IPS-20b (cell line): ENCODE measurements around the gene ADAMTS2.

Experiments
- H3K27ac ChIP-seq: one replicate; pipeline ENCODE4 v1.5.1; 2013; ENCODE audit warnings: low read length
- H3K27me3 ChIP-seq: 2 replicates; pipeline ENCODE4 v1.6.1; 2013; ENCODE audit warnings: mild to moderate bottlenecking, low read length, inconsistent platforms; ENCODE audit not compliant: insufficient read depth
- H3K36me3 ChIP-seq: 2 replicates; pipeline ENCODE4 v1.6.1; 2013; ENCODE audit warnings: low read depth, mild to moderate bottlenecking, inconsistent platforms, low read length, moderate library complexity; ENCODE audit not compliant: insufficient read depth
- H3K4me1 ChIP-seq: 2 replicates; pipeline ENCODE4 v1.6.1; 2013; ENCODE audit warnings: mild to moderate bottlenecking, control low read depth, inconsistent platforms, low read length, moderate library complexity; ENCODE audit not compliant: insufficient read depth
- H3K4me3 ChIP-seq: 2 replicates; pipeline ENCODE4 v1.5.1; 2013; ENCODE audit warnings: mild to moderate bottlenecking, low read length, inconsistent platforms
- H3K9ac ChIP-seq: 2 replicates; pipeline ENCODE4 v1.6.1; 2013; ENCODE audit warnings: low read depth, mild to moderate bottlenecking, inconsistent platforms, low read length, moderate library complexity
- H3K9me3 ChIP-seq: 2 replicates; pipeline ENCODE4 v1.6.1; 2013; ENCODE audit warnings: mild to moderate bottlenecking, low read depth, low read length, inconsistent platforms; ENCODE audit not compliant: insufficient read depth

Gene ADAMTS2

DNA sequence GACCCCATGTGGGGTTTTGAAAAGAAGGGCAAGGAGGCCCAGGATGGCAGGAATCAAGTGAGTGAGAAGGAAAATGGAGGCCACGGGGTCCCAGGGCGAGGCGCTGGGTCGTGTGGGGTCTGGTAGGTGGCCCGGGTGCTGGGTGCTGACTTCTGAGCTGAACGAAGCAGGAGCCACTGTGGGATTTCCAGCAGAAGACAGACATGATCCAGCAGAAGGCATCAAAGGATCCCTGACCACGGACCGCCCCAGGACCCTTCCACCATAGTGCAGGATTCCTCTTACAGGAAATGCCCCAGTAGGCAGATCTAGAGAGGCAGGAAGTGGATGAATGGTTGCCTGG, 106.7 kb downstream of the ADAMTS2 start:
- Histone ChIP-seq H3K27me3 (no peaks in the 10 kb centered on the region), H3K9me3 (no peaks in the 10 kb centered on the region), H3K27ac (no peak overlapping the region), H3K4me3 (no peak overlapping the region), H3K9ac (no peak overlapping the region), H3K4me1 (peaks cover 10% of the 10 kb centered on the region), H3K36me3 (no peaks in the 10 kb centered on the region)

DNA sequence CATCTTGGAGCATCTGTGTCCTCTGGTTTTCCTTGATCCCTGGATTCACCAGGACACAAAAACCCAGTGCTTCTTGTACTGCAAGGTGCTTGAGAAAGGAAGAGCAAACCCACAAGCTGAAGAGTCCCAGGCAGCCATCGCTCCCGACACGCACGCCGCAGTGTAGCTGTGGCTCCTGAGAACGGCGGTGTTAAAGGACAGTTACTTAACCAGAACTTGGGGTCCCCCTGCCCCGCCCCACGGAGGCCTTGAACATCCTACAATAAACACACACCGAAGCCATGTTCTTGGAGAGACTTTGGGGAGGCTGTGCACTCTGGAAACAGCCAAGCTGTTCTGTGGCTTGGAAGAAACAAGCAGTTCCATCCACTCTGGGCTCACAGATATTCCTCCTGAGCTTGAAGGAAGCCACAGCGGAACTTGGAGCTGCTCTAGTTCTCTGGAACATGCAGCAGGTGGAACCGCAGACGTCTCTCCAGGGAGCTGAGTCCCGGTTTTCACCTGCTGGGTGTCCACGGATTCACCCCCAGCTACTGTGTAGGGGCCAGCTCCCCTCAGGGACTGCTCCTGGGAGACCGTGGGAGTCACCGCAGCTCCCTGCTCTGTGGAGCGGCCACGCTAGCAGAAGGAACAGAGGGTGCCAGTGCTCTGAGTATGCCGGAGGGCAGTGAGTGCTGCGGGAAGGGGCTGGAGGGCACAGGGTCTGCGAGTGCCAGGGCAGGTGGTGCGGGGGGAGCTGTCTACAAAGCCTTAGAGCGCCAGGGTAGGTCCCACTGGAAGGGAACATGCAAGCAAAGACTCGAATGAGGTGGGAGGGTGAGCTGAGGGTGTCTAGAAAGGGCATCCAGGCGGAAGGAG, 107.3 kb downstream of the ADAMTS2 start:
- Histone ChIP-seq H3K4me3 (no peak overlapping the region), H3K27me3 (no peaks in the 10 kb centered on the region), H3K4me1 (peaks cover 4% of the 10 kb centered on the region), H3K36me3 (no peaks in the 10 kb centered on the region), H3K9ac (no peak overlapping the region), H3K27ac (no peak overlapping the region), H3K9me3 (no peaks in the 10 kb centered on the region)

GRCh38 chr5:179235416-179236400, 109.6 kb downstream of the ADAMTS2 start:
- Histone ChIP-seq H3K9me3 (no peaks in the 10 kb centered on the region), H3K27me3 (no peaks in the 10 kb centered on the region), H3K4me3 (no peak overlapping the region), H3K27ac (no peak overlapping the region), H3K36me3 (no peaks in the 10 kb centered on the region), H3K9ac (no peak overlapping the region), H3K4me1 (no peaks in the 10 kb centered on the region)

GRCh38 chr5:179234563-179235135, 110.6 kb downstream of the ADAMTS2 start:
- no peaks in the 10 kb centered on the region for H3K36me3 ChIP-seq
- H3K4me1 ChIP-seq = no peaks in the 10 kb centered on the region
- H3K27ac ChIP-seq = no peak overlapping the region
- no peak overlapping the region for H3K4me3 ChIP-seq
- no peaks in the 10 kb centered on the region for H3K27me3 ChIP-seq
- no peak overlapping the region for H3K9ac ChIP-seq
- H3K9me3 ChIP-seq = no peaks in the 10 kb centered on the region

- H3K9me3 ChIP-seq = no peaks in the 10 kb centered on the region
- H3K4me3 ChIP-seq = no peak overlapping the region
- no peak overlapping the region for H3K27ac ChIP-seq
- no peaks in the 10 kb centered on the region for H3K36me3 ChIP-seq
- H3K9ac ChIP-seq = no peak overlapping the region
- H3K4me1 ChIP-seq = no peaks in the 10 kb centered on the region
- H3K27me3 ChIP-seq = no peaks in the 10 kb centered on the region
Measured at GRCh38 chr5:179233909-179234562, 111.2 kb downstream of the ADAMTS2 start.

GRCh38 chr5:179232091-179232735, 113.0 kb downstream of the ADAMTS2 start:
- Histone ChIP-seq H3K27me3 (no peaks in the 10 kb centered on the region), H3K27ac (no peak overlapping the region)

GRCh38 chr5:179231309-179231708, 114.0 kb downstream of the ADAMTS2 start:
- Histone ChIP-seq H3K4me1 (peaks cover 5% of the 10 kb centered on the region; the same call in 1 of the 2 replicates), H3K9ac (no peak overlapping the region), H3K27me3 (no peaks in the 10 kb centered on the region), H3K27ac (no peak overlapping the region), H3K36me3 (no peaks in the 10 kb centered on the region), H3K9me3 (no peaks in the 10 kb centered on the region), H3K4me3 (no peak overlapping the region)

More at GRCh38 chr5:179232091-179232735, 113.0 kb downstream of the ADAMTS2 start:
- Histone ChIP-seq H3K9me3 (no peaks in the 10 kb centered on the region), H3K4me1 (peaks cover 5% of the 10 kb centered on the region; the same call in 1 of the 2 replicates), H3K9ac (no peak overlapping the region), H3K36me3 (no peaks in the 10 kb centered on the region), H3K4me3 (no peak overlapping the region)

DNA sequence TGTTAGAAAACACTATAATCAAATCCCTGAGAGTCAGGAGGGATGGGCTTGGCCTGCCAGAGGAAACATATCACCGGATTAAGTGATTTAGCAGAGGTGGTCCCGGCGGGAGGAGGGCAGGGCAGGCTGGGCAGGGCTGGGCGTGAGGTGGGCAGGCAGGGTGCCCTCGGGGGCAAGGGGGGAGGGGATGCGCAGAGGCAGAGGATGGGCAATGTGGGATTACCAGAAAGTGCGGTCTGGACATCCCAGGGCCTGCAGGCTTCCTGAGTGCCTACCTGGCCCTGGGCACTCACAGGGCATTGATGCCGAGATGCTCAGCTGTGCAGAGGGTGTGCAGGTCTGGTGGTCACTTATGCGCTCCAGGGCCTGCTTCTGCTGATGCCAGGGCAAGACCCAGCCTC, 115.2 kb downstream of the ADAMTS2 start:
- Histone ChIP-seq H3K27me3 (no peaks in the 10 kb centered on the region), H3K4me1 (peaks cover 5% of the 10 kb centered on the region; the same call in 1 of the 2 replicates), H3K9ac (no peak overlapping the region), H3K27ac (no peak overlapping the region), H3K36me3 (no peaks in the 10 kb centered on the region), H3K9me3 (no peaks in the 10 kb centered on the region; the same call in 1 of the 2 replicates), H3K4me3 (no peak overlapping the region)

DNA sequence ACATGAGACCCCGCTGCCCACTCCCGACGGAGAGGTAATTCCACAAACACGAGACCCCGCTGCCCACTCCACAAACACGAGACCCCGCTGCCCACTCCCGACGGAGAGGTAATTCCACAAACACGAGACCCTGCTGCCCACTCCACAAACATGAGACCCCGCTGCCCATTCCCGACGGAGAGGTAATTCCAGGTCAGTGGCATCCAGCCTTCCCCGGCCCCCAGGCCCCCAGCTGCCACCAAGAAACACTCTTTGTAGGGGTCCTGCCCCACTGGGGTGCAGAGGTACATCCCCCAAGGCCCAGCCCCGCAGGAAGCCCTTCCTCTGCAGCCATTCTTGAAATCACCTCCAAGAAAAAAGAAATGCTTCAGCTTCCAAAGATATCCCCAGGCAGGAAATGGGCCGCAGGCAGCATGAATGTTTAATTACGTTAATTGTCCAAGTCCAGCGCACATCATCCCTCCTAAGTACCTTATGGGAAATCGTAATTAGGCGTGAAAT, 115.9 kb downstream of the ADAMTS2 start:
- no peak overlapping the region for H3K9ac ChIP-seq
- peaks cover 5% of the 10 kb centered on the region for H3K9me3 ChIP-seq
- no peaks in the 10 kb centered on the region for H3K36me3 ChIP-seq
- no peak overlapping the region for H3K4me3 ChIP-seq
- no peak overlapping the region for H3K27ac ChIP-seq
- no peaks in the 10 kb centered on the region for H3K27me3 ChIP-seq
- H3K4me1 ChIP-seq = peaks cover 5% of the 10 kb centered on the region; the same call in 1 of the 2 replicates

- Histone ChIP-seq H3K4me3 (no peak overlapping the region), H3K27ac (no peak overlapping the region), H3K9ac (no peak overlapping the region), H3K27me3 (no peaks in the 10 kb centered on the region), H3K4me1 (peaks cover 5% of the 10 kb centered on the region; the same call in 1 of the 2 replicates), H3K36me3 (no peaks in the 10 kb centered on the region), H3K9me3 (peaks cover 13% of the 10 kb centered on the region)
Measured at GRCh38 chr5:179228341-179229121, 116.7 kb downstream of the ADAMTS2 start.
